HepG2 (cell line): Measurements from ENCODE around the gene PPM1F. TPM values are rescaled to one million over a fixed set of nuclear protein-coding genes. Genes with fewer than 3 reads are reported as not detected.

Experiments used
- ATAC-seq: fragments of 200-7000 bp; cut with Tn5 transposase; 3 replicates; pipeline ENCODE4 v1.9.1; 2020; ENCODE audit warnings: mild to moderate bottlenecking, moderate library complexity
- BruUV-seq: library from RNA; stranded (reverse); fragments of 400-500 nt; replicated peaks from 2 replicates; lab custom pipeline; 2021; lab: Mats Ljungman, UMichigan
- CTCF ChIA-PET: fragments of 300-600 bp; formaldehyde crosslinking; extraction: SDS; loops from one replicate; lab custom pipeline; 2021; ENCODE audit warnings: low total read pairs, inconsistent platforms, low intra/inter-chr PET ratio; lab: Yijun Ruan, JAX
- POLR2A ChIA-PET: fragments of 350-600 bp; sonication (Branson Sonifier 250); formaldehyde crosslinking; loops from one replicate; lab custom pipeline; 2020; ENCODE audit warnings: antibody characterized with exemption, inconsistent platforms; lab: Yijun Ruan, JAX
- DNase-seq: peaks from one replicate; pipeline ENCODE4 v3.0.0-alpha.2; 2015; ENCODE audit warnings: low spot score
- FAIRE-seq: peaks from 3 replicates; lab custom pipeline; 2011; peaks lifted over from hg19 to GRCh38; lab: Jason Lieb, UNC
- H2AFZ ChIP-seq: one replicate; pipeline ENCODE4 v1.6.1; 2011; ENCODE audit warnings: low read length, inconsistent platforms
- H3K27ac ChIP-seq: fragments of 300-600 bp; 3 replicates; pipeline ENCODE4 v1.8.0; 2011; ENCODE audit warnings: mixed run types, mild to moderate bottlenecking, mixed read lengths, low read length, inconsistent platforms; ENCODE audit not compliant: insufficient read depth; ENCODE audit errors: extremely low read length
- H3K27me3 ChIP-seq, 2 experiments: fragments of 200-600 bp in 1 of 2; 2 replicates in 1 of 2; 3 replicates in 1 of 2; pipeline versions ENCODE4 v1.6.0 to v1.8.0; 2011; ENCODE audit warnings: low read length in 2 of 2, mild to moderate bottlenecking in 2 of 2, moderate library complexity in 2 of 2, inconsistent platforms in 1 of 2; ENCODE audit not compliant: insufficient read depth in 2 of 2, control insufficient read depth in 1 of 2
- H3K36me3 ChIP-seq, 2 experiments: fragments of 200-600 bp in 1 of 2; replicated peaks in 1 of 2; 2 replicates in 1 of 2; 3 replicates in 1 of 2; pipeline versions ENCODE4 v1.5.1 to v1.8.0; 2011; ENCODE audit warnings: low read length in 2 of 2, inconsistent platforms in 1 of 2; ENCODE audit not compliant: insufficient read depth in 2 of 2, control insufficient read depth in 1 of 2
- H3K4me1 ChIP-seq: 2 replicates; pipeline ENCODE4 v1.5.1; 2012; ENCODE audit warnings: low read length, inconsistent platforms; ENCODE audit not compliant: insufficient read depth
- H3K4me2 ChIP-seq: 2 replicates; pipeline ENCODE4 v1.6.0; 2011; ENCODE audit warnings: low read depth, low read length, inconsistent platforms
- H3K4me3 ChIP-seq, 3 experiments: fragments of 200-600 bp in 1 of 3; sonication (generic), shearing (Covaris generic) in 1 of 3; replicated peaks in 1 of 3; 2 replicates each; pipeline ENCODE4 v1.5.1; 2011 to 2016; ENCODE audit warnings: low read length in 3 of 3, inconsistent platforms in 2 of 3, low read depth in 2 of 3, mild to moderate bottlenecking in 2 of 3, control low read depth in 1 of 3, mixed read lengths in 1 of 3; ENCODE audit not compliant: insufficient read depth in 1 of 3
- H3K79me2 ChIP-seq: one replicate; pipeline ENCODE4 v1.6.1; 2011; ENCODE audit warnings: low read length, inconsistent platforms; ENCODE audit not compliant: insufficient read depth
- H3K9ac ChIP-seq: 2 replicates; pipeline ENCODE4 v1.6.0; 2011; ENCODE audit warnings: mild to moderate bottlenecking, low read depth, low read length, inconsistent platforms; ENCODE audit not compliant: insufficient read depth
- H3K9me3 ChIP-seq: 2 replicates; pipeline ENCODE4 v1.5.1; 2012; ENCODE audit warnings: mild to moderate bottlenecking, low read length
- H4K20me1 ChIP-seq: 2 replicates; pipeline ENCODE4 v1.6.0; 2011; ENCODE audit warnings: inconsistent platforms, mild to moderate bottlenecking, low read length, moderate library complexity; ENCODE audit not compliant: insufficient read depth
- ARNT ChIP-seq: fragments of 450-650 bp; IDR thresholded peaks from 2 replicates; pipeline ENCODE4 v1.6.1; 2017
- BORCS8-MEF2B ChIP-seq: sonication (generic); formaldehyde crosslinking; IDR thresholded peaks from 2 replicates; pipeline ENCODE4 v1.8.0; 2022; ENCODE audit warnings: mild to moderate bottlenecking, missing genetic modification reagents
- CERS6 ChIP-seq: sonication (generic); formaldehyde crosslinking; IDR thresholded peaks from 2 replicates; pipeline ENCODE4 v1.5.0; 2020; ENCODE audit warnings: missing genetic modification reagents
- GABPB1 ChIP-seq: IDR thresholded peaks from 2 replicates; pipeline ENCODE4 v1.6.1; 2016; ENCODE audit warnings: mild to moderate bottlenecking, missing genetic modification reagents, moderate library complexity, missing compliant biosample characterization
- JDP2 ChIP-seq: sonication (generic); formaldehyde crosslinking; IDR thresholded peaks from 2 replicates; pipeline ENCODE4 v1.8.1; 2022; ENCODE audit warnings: missing genetic modification reagents, borderline replicate concordance
- MBD4 ChIP-seq: IDR thresholded peaks from 2 replicates; pipeline ENCODE4 v1.6.1; 2012; ENCODE audit warnings: low read length, inconsistent platforms, borderline replicate concordance
- MEIS2 ChIP-seq: sonication (generic); formaldehyde crosslinking; IDR thresholded peaks from 2 replicates; pipeline ENCODE4 v1.9.0; 2021; ENCODE audit warnings: mild to moderate bottlenecking, missing genetic modification reagents
- MIXL1 ChIP-seq: IDR thresholded peaks from 2 replicates; pipeline ENCODE4 v1.6.1; 2016
- ZBTB25 ChIP-seq: IDR thresholded peaks from 2 replicates; pipeline ENCODE4 v1.6.1; 2018; ENCODE audit warnings: missing genetic modification reagents
- ZKSCAN5 ChIP-seq: sonication (generic); formaldehyde crosslinking; IDR thresholded peaks from 2 replicates; pipeline ENCODE4 v1.5.1; 2020; ENCODE audit warnings: mild to moderate bottlenecking, missing genetic modification reagents
- ZMYM2 ChIP-seq: sonication (generic); formaldehyde crosslinking; IDR thresholded peaks from 2 replicates; pipeline ENCODE4 v1.8.0; 2022; ENCODE audit warnings: mild to moderate bottlenecking, missing genetic modification reagents
- ZNF441 ChIP-seq: sonication (generic); formaldehyde crosslinking; IDR thresholded peaks from 2 replicates; pipeline ENCODE4 v1.7.0; 2021; ENCODE audit warnings: missing genetic modification reagents, borderline replicate concordance
- ZSCAN31 ChIP-seq: sonication (generic); formaldehyde crosslinking; IDR thresholded peaks from 2 replicates; pipeline ENCODE4 v1.5.0; 2020; ENCODE audit warnings: low read depth, mild to moderate bottlenecking, missing genetic modification reagents
- WGBS: methylation state at CpG from one replicate; pipeline ENCODE4 v1.1.6; 2017; ENCODE audit warnings: low lambda C conversion rate; 5-methylcytosine and 5-hydroxymethylcytosine counted together
- in situ Hi-C: cut with HindIII; loops from 2 replicates; pipeline ENCODE4 v1.10.0; 2017; ENCODE audit warnings: low pct_unique_long_range_greater_than_20kb; ENCODE audit not compliant: extremely low pct_ligation_motif_present
- intact Hi-C: fragments of 100-400 bp; cut with micrococcal nuclease; formaldehyde crosslinking; loops from one replicate; pipeline ENCODE4 v1.10.0; 2022; ENCODE audit not compliant: unreplicated experiment
- polyA plus RNA-seq, 8 experiments: library from polyadenylated mRNA; depleted of rRNA in 3 of 8; stranded (reverse) in 7 of 8; unstranded in 1 of 8; fragments of >200 nt; fragmentation: Illumina TruSeq in 4 of 8; extraction: Trizol in 4 of 8; gene quantifications; 2 replicates each; pipeline versions ENCODE4 v1.2.1 to v1.2.3, GENCODE V29; 2011 to 2016; ENCODE audit warnings: low read depth in 4 of 8, missing spikeins in 1 of 8, mixed read lengths in 1 of 8; ENCODE audit not compliant: insufficient read depth in 1 of 8
- total RNA-seq, 5 experiments: library from RNA; depleted of rRNA; stranded (reverse); fragments of >200 nt; fragmentation: Illumina TruSeq; extraction: Trizol; gene quantifications; 2 replicates each; pipeline ENCODE4 v1.2.3, GENCODE V29; 2016; ENCODE audit warnings: low read depth in 1 of 5
- TF ChIP-seq, protein P1 (sequence below): conservative IDR thresholded peaks from 2 replicates; pipeline ENCODE4 v1.6.1; 2018; ENCODE audit warnings: missing genetic modification reagents
- TF ChIP-seq, protein P2 (sequence below): sonication (generic); formaldehyde crosslinking; IDR thresholded peaks from 2 replicates; pipeline ENCODE4 v1.5.0; 2020; ENCODE audit warnings: mild to moderate bottlenecking, missing genetic modification reagents, moderate library complexity

Gene PPM1F
- total and polyA plus RNA-seq, 2 of the 13 experiments (the other 11 are each of a cell fraction or from before 2014, with no cell fraction given): 11.0 to 19.6 TPM

GRCh38 chr22:21977814-21978213, 25.2 kb upstream of the PPM1F start:
- Histone ChIP-seq H3K4me1 (peaks cover 17% of the 10 kb centered on the region), H3K27me3 (no peaks in the 10 kb centered on the region; a peak in 1 of 5 replicates), H3K9ac (no peak overlapping the region), H3K4me3 (no peak overlapping the region), H3K27ac (no peak overlapping the region), H4K20me1 (no peaks in the 10 kb centered on the region), H3K79me2 (peaks cover 14% of the 10 kb centered on the region), H2AFZ (no peak overlapping the region), H3K9me3 (no peaks in the 10 kb centered on the region), H3K4me2 (no peak overlapping the region), H3K36me3 (peaks cover 7 to 31% of the 10 kb centered on the region in 2 experiments)
- CTCF ChIA-PET: no interaction called here
- BruUV-seq: no TSS peak
- ATAC-seq (no peak), DNase-seq (no peak), FAIRE-seq (no peak)
- intact Hi-C loops (no loop called here), in situ Hi-C loops (no loop called here)
- POLR2A ChIA-PET: no interaction called here
- TF ChIP-seq ZNF441 (CRISPR knock-in tag): no peak
- TF ChIP-seq MBD4: no peak
- no peak for TF ChIP-seq BORCS8-MEF2B (CRISPR knock-in tag)
- 95% methylated on average over 1 of the region's 1 CpG for WGBS

DNA sequence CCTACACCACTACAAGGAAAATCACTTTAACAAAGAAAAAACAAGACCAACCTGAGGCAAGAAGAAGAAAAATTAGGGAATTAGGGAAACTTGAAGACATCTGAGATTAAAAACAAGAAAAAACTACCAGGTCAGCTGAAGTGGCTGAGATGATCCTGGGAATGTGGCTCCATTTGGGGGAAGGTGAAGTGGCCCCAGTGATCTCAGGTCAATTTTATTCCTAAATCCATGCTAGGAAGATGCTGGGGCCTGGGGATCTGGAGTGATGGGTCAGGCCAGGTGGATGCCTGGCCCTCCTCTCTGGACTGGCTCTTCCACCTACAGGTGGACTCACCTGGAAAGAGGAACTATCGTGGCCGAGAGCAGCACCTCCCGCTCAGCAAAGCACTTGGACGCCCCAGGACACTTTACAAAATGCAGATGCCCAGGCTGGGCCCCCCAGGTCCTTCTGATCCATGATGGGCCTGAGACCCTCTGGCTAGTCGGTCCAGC, 23.3 kb upstream of the PPM1F start:
- Histone ChIP-seq H3K79me2 (peaks cover under 1% of the 10 kb centered on the region), H3K4me1 (peaks cover 6% of the 10 kb centered on the region), H3K4me3 (no peak overlapping the region), H3K36me3 (peaks cover 15 to 51% of the 10 kb centered on the region in 2 experiments), H3K9me3 (no peaks in the 10 kb centered on the region), H2AFZ (no peak overlapping the region), H4K20me1 (no peaks in the 10 kb centered on the region), H3K27ac (no peak overlapping the region), H3K27me3 (no peaks in the 10 kb centered on the region), H3K9ac (no peak overlapping the region), H3K4me2 (no peak overlapping the region)
- 84% methylated on average over 2 of the region's 5 CpGs for WGBS
- ChIA-PET POLR2A (no interaction called here), CTCF (no interaction called here)
- FAIRE-seq: no peak
- intact Hi-C loops: no loop called here
- no peak for ATAC-seq
- no peak for DNase-seq
- BruUV-seq: no TSS peak
- in situ Hi-C loops: no loop called here
- TF ChIP-seq MEIS2 (no peak), GABPB1 (CRISPR knock-in tag) (no peak), ZMYM2 (CRISPR knock-in tag) (no peak), ARNT (no peak), ZKSCAN5 (no peak), CERS6 (CRISPR knock-in tag) (no peak), JDP2 (CRISPR knock-in tag) (no peak), MIXL1 (no peak), ZBTB25 (no peak), ZSCAN31 (no peak)
- TF ChIP-seq, protein P1, sequence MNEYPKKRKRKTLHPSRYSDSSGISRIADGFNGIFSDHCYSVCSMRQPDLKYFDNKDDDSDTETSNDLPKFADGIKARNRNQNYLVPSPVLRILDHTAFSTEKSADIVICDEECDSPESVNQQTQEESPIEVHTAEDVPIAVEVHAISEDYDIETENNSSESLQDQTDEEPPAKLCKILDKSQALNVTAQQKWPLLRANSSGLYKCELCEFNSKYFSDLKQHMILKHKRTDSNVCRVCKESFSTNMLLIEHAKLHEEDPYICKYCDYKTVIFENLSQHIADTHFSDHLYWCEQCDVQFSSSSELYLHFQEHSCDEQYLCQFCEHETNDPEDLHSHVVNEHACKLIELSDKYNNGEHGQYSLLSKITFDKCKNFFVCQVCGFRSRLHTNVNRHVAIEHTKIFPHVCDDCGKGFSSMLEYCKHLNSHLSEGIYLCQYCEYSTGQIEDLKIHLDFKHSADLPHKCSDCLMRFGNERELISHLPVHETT (CRISPR knock-in tag): no peak
- TF ChIP-seq, protein P2, sequence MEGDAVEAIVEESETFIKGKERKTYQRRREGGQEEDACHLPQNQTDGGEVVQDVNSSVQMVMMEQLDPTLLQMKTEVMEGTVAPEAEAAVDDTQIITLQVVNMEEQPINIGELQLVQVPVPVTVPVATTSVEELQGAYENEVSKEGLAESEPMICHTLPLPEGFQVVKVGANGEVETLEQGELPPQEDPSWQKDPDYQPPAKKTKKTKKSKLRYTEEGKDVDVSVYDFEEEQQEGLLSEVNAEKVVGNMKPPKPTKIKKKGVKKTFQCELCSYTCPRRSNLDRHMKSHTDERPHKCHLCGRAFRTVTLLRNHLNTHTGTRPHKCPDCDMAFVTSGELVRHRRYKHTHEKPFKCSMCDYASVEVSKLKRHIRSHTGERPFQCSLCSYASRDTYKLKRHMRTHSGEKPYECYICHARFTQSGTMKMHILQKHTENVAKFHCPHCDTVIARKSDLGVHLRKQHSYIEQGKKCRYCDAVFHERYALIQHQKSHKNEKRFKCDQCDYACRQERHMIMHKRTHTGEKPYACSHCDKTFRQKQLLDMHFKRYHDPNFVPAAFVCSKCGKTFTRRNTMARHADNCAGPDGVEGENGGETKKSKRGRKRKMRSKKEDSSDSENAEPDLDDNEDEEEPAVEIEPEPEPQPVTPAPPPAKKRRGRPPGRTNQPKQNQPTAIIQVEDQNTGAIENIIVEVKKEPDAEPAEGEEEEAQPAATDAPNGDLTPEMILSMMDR: no peak
